Trophoblast cell (in vitro differentiated cells and primary cell): ENCODE results near the gene MAMSTR.

Source experiments
- DNase-seq, 2 donors: peaks; one replicate each; pipeline ENCODE4 v3.0.0-alpha.2; 2016
- H2AFZ ChIP-seq: 2 replicates; pipeline ENCODE4 v1.6.1; 2013; ENCODE audit warnings: low read length, moderate library complexity, mild to moderate bottlenecking; ENCODE audit not compliant: insufficient read depth, poor library complexity
- H2AK5ac ChIP-seq: 2 replicates; pipeline ENCODE4 v1.6.1; 2013; ENCODE audit warnings: mild to moderate bottlenecking, low read length
- H2BK120ac ChIP-seq: 2 replicates; pipeline ENCODE4 v1.6.1; 2013; ENCODE audit warnings: low read length, mild to moderate bottlenecking, moderate library complexity; ENCODE audit not compliant: insufficient read depth, poor library complexity
- H2BK12ac ChIP-seq: 2 replicates; pipeline ENCODE4 v1.6.1; 2013; ENCODE audit warnings: mild to moderate bottlenecking, low read length, moderate library complexity
- H2BK5ac ChIP-seq: 2 replicates; pipeline ENCODE4 v1.6.1; 2013; ENCODE audit warnings: low read length, low read depth, moderate library complexity, mild to moderate bottlenecking; ENCODE audit not compliant: poor library complexity
- H3K14ac ChIP-seq: 2 replicates; pipeline ENCODE4 v1.6.1; 2013; ENCODE audit warnings: mild to moderate bottlenecking, low read length
- H3K18ac ChIP-seq: 2 replicates; pipeline ENCODE4 v1.6.1; 2013; ENCODE audit warnings: mild to moderate bottlenecking, low read length
- H3K23ac ChIP-seq: 2 replicates; pipeline ENCODE4 v1.6.1; 2013; ENCODE audit warnings: low read length
- H3K27ac ChIP-seq: 2 replicates; pipeline ENCODE4 v1.5.1; 2013; ENCODE audit warnings: low read depth, mild to moderate bottlenecking, inconsistent platforms, low read length, moderate library complexity
- H3K27me3 ChIP-seq: 2 replicates; pipeline ENCODE4 v1.6.1; 2013; ENCODE audit warnings: inconsistent platforms, mild to moderate bottlenecking, low read length, moderate library complexity; ENCODE audit not compliant: insufficient read depth
- H3K36me3 ChIP-seq, 2 experiments: 1 replicate in 1 of 2; 2 replicates in 1 of 2; pipeline ENCODE4 v1.6.1; 2013; ENCODE audit warnings: low read length in 2 of 2, mild to moderate bottlenecking in 2 of 2, moderate library complexity in 1 of 2; ENCODE audit not compliant: insufficient read depth in 2 of 2, control insufficient read depth in 1 of 2
- H3K4ac ChIP-seq: 2 replicates; pipeline ENCODE4 v1.6.1; 2013; ENCODE audit warnings: low read depth, mild to moderate bottlenecking, low read length, moderate library complexity
- H3K4me1 ChIP-seq, 2 experiments: 1 replicate in 1 of 2; 2 replicates in 1 of 2; pipeline ENCODE4 v1.6.1; 2013; ENCODE audit warnings: low read length in 2 of 2, mild to moderate bottlenecking in 2 of 2, moderate library complexity in 1 of 2; ENCODE audit not compliant: insufficient read depth in 2 of 2, control insufficient read depth in 1 of 2
- H3K4me2 ChIP-seq: 2 replicates; pipeline ENCODE4 v1.6.1; 2013; ENCODE audit warnings: inconsistent platforms, mild to moderate bottlenecking, low read length, moderate library complexity
- H3K4me3 ChIP-seq: 2 replicates; pipeline ENCODE4 v1.5.1; 2013; ENCODE audit warnings: mild to moderate bottlenecking, low read depth, low read length, inconsistent platforms
- H3K79me1 ChIP-seq: one replicate; pipeline ENCODE4 v1.6.1; 2013; ENCODE audit warnings: low read length
- H3K79me2 ChIP-seq: 2 replicates; pipeline ENCODE4 v1.6.1; 2013; ENCODE audit warnings: low read length, mild to moderate bottlenecking; ENCODE audit not compliant: control insufficient read depth, insufficient read depth, poor library complexity
- H3K9ac ChIP-seq: 2 replicates; pipeline ENCODE4 v1.6.1; 2013; ENCODE audit warnings: mild to moderate bottlenecking, low read length
- H3K9me3 ChIP-seq: 2 replicates; pipeline ENCODE4 v1.6.1; 2013; ENCODE audit warnings: low read depth, mild to moderate bottlenecking, control low read depth, inconsistent platforms, low read length; ENCODE audit not compliant: insufficient read depth
- H4K12ac ChIP-seq: 2 replicates; pipeline ENCODE4 v1.6.1; 2013; ENCODE audit warnings: low read depth, mild to moderate bottlenecking, low read length, moderate library complexity
- H4K8ac ChIP-seq: 2 replicates; pipeline ENCODE4 v1.6.1; 2013; ENCODE audit warnings: low read depth, mild to moderate bottlenecking, low read length, moderate library complexity
- H4K91ac ChIP-seq: one replicate; pipeline ENCODE4 v1.6.1; 2013; ENCODE audit warnings: low read depth, mild to moderate bottlenecking, low read length, moderate library complexity
- WGBS: extraction: QIAGEN DNeasy Blood & Tissue Kit; methylation state at CpG from one replicate; pipeline ENCODE4 v1.1.7; 2013; ENCODE audit warnings: missing lambda C conversion rate; ENCODE audit not compliant: insufficient read length, insufficient coverage; ENCODE audit errors: extremely low coverage; 5-methylcytosine and 5-hydroxymethylcytosine counted together

Gene MAMSTR

DNA sequence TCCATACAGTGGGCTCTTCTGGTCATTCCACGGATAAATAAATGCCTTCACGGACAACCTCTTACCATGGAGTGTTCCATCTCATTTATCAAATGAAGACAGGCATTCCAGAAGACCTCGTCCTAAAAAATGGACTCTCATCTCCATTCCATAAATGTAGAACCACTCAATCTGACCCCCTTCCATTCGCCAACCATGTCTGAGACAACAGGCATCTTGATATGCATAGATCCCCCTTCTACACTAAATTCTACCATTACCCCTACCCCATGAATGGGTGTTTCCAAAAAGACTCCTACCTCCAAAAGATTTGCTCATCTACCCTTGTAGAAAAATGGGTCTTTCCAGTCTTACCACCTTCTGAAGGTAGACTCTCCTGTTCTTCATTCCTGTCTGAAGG is 11.9 kb upstream of the MAMSTR start:
- no peak overlapping the region for H2BK12ac ChIP-seq
- no peak overlapping the region for H3K23ac ChIP-seq
- H3K4me3 ChIP-seq: no peak overlapping the region
- no peak overlapping the region for H2AK5ac ChIP-seq
- no peaks in the 10 kb centered on the region for H3K27me3 ChIP-seq
- H2BK5ac ChIP-seq: no peak overlapping the region
- no peak overlapping the region for H3K14ac ChIP-seq
- no peaks in the 10 kb centered on the region for H3K36me3 ChIP-seq
- H3K79me2 ChIP-seq: no peaks in the 10 kb centered on the region
- peaks cover 6% of the 10 kb centered on the region for H3K9me3 ChIP-seq
- H4K8ac ChIP-seq: no peak overlapping the region
- no peak overlapping the region for H3K4me2 ChIP-seq
- no CpG with 5 or more reads among the region's 4 CpGs for WGBS
- DNase-seq: no peak
- H2AFZ ChIP-seq: no peak overlapping the region
- no peak overlapping the region for H3K9ac ChIP-seq
- H4K91ac ChIP-seq: no peak overlapping the region
- H2BK120ac ChIP-seq: no peak overlapping the region
- no peak overlapping the region for H3K18ac ChIP-seq
- no peak overlapping the region for H4K12ac ChIP-seq
- no peaks in the 10 kb centered on the region for H3K4me1 ChIP-seq
- H3K79me1 ChIP-seq: peaks cover 3% of the 10 kb centered on the region
- no peak overlapping the region for H3K27ac ChIP-seq
- H3K4ac ChIP-seq: no peak overlapping the region

DNA sequence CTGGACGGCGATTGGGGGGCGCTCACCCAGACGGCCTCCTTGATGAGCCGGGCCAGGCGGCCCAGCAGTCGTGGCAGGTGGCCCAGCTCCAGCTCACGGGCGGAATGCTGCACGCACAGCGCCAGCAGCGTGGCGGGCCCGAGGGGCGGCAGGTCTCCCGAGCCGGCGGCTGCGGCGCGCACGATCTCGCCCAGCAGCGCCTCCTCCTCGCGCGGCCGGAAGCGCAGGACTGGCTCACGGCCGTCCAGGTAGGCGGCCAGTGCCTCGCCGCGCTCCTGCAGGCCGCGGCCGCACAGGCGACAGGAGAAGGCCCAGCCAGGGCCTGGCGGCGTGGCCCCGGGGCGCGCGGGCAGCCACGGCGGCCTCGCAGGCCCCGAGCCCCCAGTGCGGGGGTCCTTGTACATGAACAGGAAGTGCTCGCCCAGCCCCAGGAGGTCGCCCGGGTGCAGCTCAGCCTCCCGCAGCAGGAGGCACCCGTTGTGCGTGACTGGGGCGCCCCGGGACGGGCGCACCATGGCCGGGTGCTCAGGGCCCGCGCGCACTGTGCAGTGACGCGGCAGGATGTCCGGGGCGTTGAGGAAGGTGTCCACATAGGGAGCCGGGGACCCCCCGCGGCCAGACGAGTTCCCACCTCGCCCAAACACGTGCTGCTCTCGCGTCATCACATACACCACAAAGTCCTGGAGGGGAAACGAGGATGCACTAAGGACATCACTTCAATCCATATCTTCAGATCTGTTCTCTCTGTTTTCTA is 9.6 kb upstream of the MAMSTR start:
- H4K12ac ChIP-seq: no peak overlapping the region
- H3K9me3 ChIP-seq: peaks cover 6% of the 10 kb centered on the region
- no peak overlapping the region for H3K14ac ChIP-seq
- no peak overlapping the region for H3K9ac ChIP-seq
- no peak overlapping the region for H2BK120ac ChIP-seq
- H3K27me3 ChIP-seq: no peaks in the 10 kb centered on the region
- H3K79me2 ChIP-seq: no peaks in the 10 kb centered on the region
- WGBS: no CpG with 5 or more reads among the region's 77 CpGs
- no peaks in the 10 kb centered on the region for H3K36me3 ChIP-seq
- no peak overlapping the region for H3K4ac ChIP-seq
- DNase-seq: no peak
- H4K8ac ChIP-seq: no peak overlapping the region
- no peak overlapping the region for H3K18ac ChIP-seq
- peak overlapping the region; percentile 32 for H3K4me2 ChIP-seq
- H3K27ac ChIP-seq: no peak overlapping the region
- H2BK12ac ChIP-seq: no peak overlapping the region
- no peaks in the 10 kb centered on the region for H3K4me1 ChIP-seq
- no peaks in the 10 kb centered on the region for H3K79me1 ChIP-seq
- no peak overlapping the region for H3K4me3 ChIP-seq
- H3K23ac ChIP-seq: no peak overlapping the region
- no peak overlapping the region for H2AK5ac ChIP-seq
- H2BK5ac ChIP-seq: no peak overlapping the region
- no peak overlapping the region for H2AFZ ChIP-seq
- H4K91ac ChIP-seq: no peak overlapping the region

DNA sequence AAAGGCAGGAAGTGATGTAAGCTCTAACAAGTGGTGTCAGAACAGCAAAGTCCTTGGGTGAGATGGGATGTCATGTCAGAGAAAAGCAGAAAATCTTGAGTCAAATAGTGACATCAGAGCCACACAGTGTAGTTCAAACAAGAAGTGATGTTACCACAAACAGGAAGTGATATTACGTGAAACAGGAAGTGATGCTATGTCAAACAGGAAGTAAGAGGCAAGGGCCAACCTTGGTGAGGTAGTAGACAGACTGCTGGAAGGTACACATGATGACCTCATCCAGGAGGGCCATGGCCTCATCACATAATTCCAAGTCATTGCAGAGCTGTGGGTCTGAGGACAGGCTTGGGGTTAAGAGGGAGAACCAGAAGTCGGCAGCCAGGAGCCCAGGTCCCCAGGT is 7.0 kb upstream of the MAMSTR start:
- Histone ChIP-seq H3K18ac (no peak overlapping the region), H3K4ac (no peak overlapping the region), H3K14ac (no peak overlapping the region), H3K4me3 (no peak overlapping the region), H2AFZ (no peak overlapping the region), H2BK12ac (no peak overlapping the region), H3K4me2 (no peak overlapping the region), H3K23ac (no peak overlapping the region), H3K9me3 (peaks cover 6% of the 10 kb centered on the region), H3K27ac (no peak overlapping the region), H3K9ac (no peak overlapping the region), H4K91ac (no peak overlapping the region), H3K79me1 (no peaks in the 10 kb centered on the region), H2BK5ac (no peak overlapping the region), H2BK120ac (no peak overlapping the region), H3K79me2 (no peaks in the 10 kb centered on the region), H3K4me1 (no peaks in the 10 kb centered on the region), H3K36me3 (no peaks in the 10 kb centered on the region), H4K12ac (no peak overlapping the region), H3K27me3 (no peaks in the 10 kb centered on the region), H4K8ac (no peak overlapping the region), H2AK5ac (no peak overlapping the region)
- no peak for DNase-seq
- no CpG with 5 or more reads among the region's 2 CpGs for WGBS

DNA sequence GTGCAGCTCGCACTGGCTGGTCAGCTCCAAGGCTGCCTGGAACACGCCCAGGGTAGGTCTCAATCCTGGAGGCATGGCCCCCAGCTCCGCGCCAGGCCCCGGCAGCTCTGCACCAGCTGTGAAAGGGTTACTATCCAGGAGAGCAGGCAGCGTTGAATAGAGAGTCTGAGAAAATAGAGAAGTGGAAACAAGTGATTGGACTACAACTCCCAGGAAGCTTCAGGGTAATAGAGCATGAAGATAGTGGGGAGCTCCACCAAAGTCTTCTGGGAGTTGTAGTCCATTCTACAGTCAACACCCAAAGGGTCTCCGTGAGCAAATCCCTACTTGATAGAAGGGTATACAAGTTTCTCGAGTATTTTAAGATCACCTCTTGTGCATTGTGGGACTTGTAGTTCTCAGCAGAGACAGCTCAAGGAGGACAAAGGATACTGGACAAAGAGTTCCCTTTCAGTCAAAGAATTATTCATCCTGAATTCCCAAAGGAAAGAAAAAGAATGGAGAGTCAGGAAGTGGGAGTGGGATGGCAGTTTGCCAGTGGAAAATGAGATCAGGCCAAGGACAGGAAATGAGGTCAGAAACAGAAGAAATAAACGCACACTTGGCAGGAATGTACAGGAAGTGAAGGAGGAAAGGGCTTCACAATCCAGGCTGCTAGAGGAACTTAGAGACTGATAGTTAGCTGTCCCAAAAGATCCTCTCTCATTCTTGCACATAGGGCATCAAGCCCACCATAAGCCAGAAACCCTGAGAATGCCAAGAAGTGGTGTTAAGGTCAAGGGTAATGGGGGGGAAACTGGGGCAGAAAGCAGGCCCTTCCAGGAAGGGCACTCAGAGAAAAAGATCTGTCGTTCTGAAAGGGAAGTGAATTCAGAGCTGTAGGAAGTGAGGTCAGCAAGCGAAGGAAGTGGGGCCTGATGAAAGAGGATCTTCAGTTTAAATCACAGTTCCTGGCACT is 5.5 kb upstream of the MAMSTR start:
- no peak overlapping the region for H3K27ac ChIP-seq
- peaks cover 2 to 3% of the 10 kb centered on the region in 2 experiments for H3K4me1 ChIP-seq
- H3K23ac ChIP-seq: no peak overlapping the region
- H3K79me2 ChIP-seq: no peaks in the 10 kb centered on the region
- H3K27me3 ChIP-seq: no peaks in the 10 kb centered on the region
- H4K91ac ChIP-seq: peak overlapping the region; percentile 47
- H4K8ac ChIP-seq: peak overlapping the region; percentile 33
- H2BK5ac ChIP-seq: no peak overlapping the region
- H4K12ac ChIP-seq: no peak overlapping the region
- H3K9me3 ChIP-seq: peaks cover 6% of the 10 kb centered on the region
- DNase-seq: peak in 1 of 2 donors; percentile 59
- WGBS: no CpG with 5 or more reads among the region's 11 CpGs
- H3K4me3 ChIP-seq: peak overlapping the region; percentile 35
- no peak overlapping the region for H2AK5ac ChIP-seq
- no peak overlapping the region for H3K14ac ChIP-seq
- H3K18ac ChIP-seq: no peak overlapping the region
- no peak overlapping the region for H2AFZ ChIP-seq
- H2BK120ac ChIP-seq: no peak overlapping the region
- no peaks in the 10 kb centered on the region for H3K36me3 ChIP-seq
- H3K4ac ChIP-seq: no peak overlapping the region
- H3K4me2 ChIP-seq: no peak overlapping the region
- H3K9ac ChIP-seq: no peak overlapping the region
- H3K79me1 ChIP-seq: peaks cover 3% of the 10 kb centered on the region
- H2BK12ac ChIP-seq: no peak overlapping the region
